ACHN (cell line): Measurements from ENCODE around the gene GDF10.

Experiments used
- DNase-seq: peaks from one replicate; pipeline ENCODE4 v3.0.0-alpha.2; 2015
- in situ Hi-C: cut with HindIII; loops from 2 replicates; pipeline ENCODE4 v1.10.0; 2017; ENCODE audit warnings: low sequenced_read_pairs, low pct_ligation_motif_present, low pct_unique_long_range_greater_than_20kb

Gene GDF10

GRCh38 chr10:47264797-47265281, 35.2 kb upstream of the GDF10 start:
- in situ Hi-C loops: no loop called here
- DNase-seq: no peak

- DNase-seq: no peak
- in situ Hi-C loops: no loop called here
These were observed 33.4 kb upstream of the GDF10 start for GRCh38 chr10:47266602-47267001.

- in situ Hi-C loops: no loop called here
- DNase-seq: no peak
These were observed 31.3 kb upstream of the GDF10 start for GRCh38 chr10:47268696-47269095.

GRCh38 chr10:47269294-47269693, 30.7 kb upstream of the GDF10 start:
- DNase-seq: no peak
- in situ Hi-C loops: no loop called here

GRCh38 chr10:47276071-47276470, 23.9 kb upstream of the GDF10 start:
- DNase-seq: no peak
- in situ Hi-C loops: no loop called here

GRCh38 chr10:47276576-47277351, 23.2 kb upstream of the GDF10 start:
- DNase-seq: no peak
- in situ Hi-C loops: no loop called here

- in situ Hi-C loops: no loop called here
- no peak for DNase-seq
These were observed 22.4 kb upstream of the GDF10 start for GRCh38 chr10:47277352-47278151.

GRCh38 chr10:47278152-47278473, 21.9 kb upstream of the GDF10 start:
- DNase-seq: no peak
- in situ Hi-C loops: no loop called here

GRCh38 chr10:47278720-47279119, 21.3 kb upstream of the GDF10 start:
- in situ Hi-C loops: no loop called here
- DNase-seq: no peak

GRCh38 chr10:47279276-47279675, 20.7 kb upstream of the GDF10 start:
- in situ Hi-C loops: no loop called here
- DNase-seq: no peak

- DNase-seq: no peak
- in situ Hi-C loops: no loop called here
These were observed 17.9 kb upstream of the GDF10 start for GRCh38 chr10:47282005-47282656.

GRCh38 chr10:47282657-47283018, 17.4 kb upstream of the GDF10 start:
- DNase-seq: no peak
- in situ Hi-C loops: no loop called here

GRCh38 chr10:47283101-47283630, 16.8 kb upstream of the GDF10 start:
- in situ Hi-C loops: no loop called here
- DNase-seq: no peak

GRCh38 chr10:47283848-47284247, 16.1 kb upstream of the GDF10 start:
- no peak for DNase-seq
- in situ Hi-C loops: no loop called here

- in situ Hi-C loops: no loop called here
- DNase-seq: no peak
These were observed 14.4 kb upstream of the GDF10 start for GRCh38 chr10:47285381-47286115.

- in situ Hi-C loops: no loop called here
- DNase-seq: no peak
These were observed 13.9 kb upstream of the GDF10 start for GRCh38 chr10:47286116-47286505.

- in situ Hi-C loops: no loop called here
- DNase-seq: no peak
These were observed 13.2 kb upstream of the GDF10 start for GRCh38 chr10:47286591-47287315.

- in situ Hi-C loops: no loop called here
- no peak for DNase-seq
These were observed 12.6 kb upstream of the GDF10 start for GRCh38 chr10:47287365-47287802.
